Stimulated activated CD8-positive, alpha-beta memory T cell treated with anti-CD3 and anti-CD28 coated beads, Interleukin-2, amount 100 ng/mL, for 48 hours (primary cell): ENCODE results near the gene SLC25A33.

Source experiments
- DNase-seq, 2 donors: peaks; one replicate each; pipeline ENCODE4 v3.0.0-alpha.2; 2020; ENCODE audit warnings: low read depth in 2 of 2

SLC25A33 gene

DNA sequence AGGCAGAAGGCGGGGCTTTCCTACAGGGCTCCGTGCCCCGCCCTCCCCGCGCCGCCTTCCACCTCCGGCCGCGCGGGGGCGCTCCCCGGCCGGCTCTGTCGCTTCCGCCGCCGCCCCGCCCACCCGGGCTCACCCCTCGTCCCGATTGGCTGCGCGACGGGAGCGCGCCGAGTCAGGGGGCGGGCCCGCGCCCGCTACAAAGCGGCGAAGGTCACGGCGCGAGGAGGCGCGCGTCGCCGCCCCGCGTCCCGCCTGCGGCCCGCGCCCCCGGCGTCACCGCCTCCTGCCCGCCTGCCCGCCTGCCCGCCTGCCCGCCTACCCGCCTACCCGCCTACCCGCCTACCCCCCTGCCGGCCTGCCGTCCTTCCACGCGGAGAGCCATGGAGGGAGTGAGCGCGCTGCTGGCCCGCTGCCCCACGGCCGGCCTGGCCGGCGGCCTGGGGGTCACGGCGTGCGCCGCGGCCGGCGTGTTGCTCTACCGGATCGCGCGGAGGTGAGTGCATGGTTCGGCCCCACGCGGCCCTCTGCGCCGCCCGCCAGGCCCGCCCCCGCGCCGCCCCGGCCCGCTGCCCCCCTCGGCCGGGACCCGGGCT, 49.4 kb downstream of the SLC25A33 start, which contains the start of gene TMEM201:
Gene TMEM201 (plus strand): TSS at position 361 of the 593 bp plus-strand sequence. CDS start 20 bp downstream, at position 381.
- DNase-seq = peak; percentile 90 to 94

DNA sequence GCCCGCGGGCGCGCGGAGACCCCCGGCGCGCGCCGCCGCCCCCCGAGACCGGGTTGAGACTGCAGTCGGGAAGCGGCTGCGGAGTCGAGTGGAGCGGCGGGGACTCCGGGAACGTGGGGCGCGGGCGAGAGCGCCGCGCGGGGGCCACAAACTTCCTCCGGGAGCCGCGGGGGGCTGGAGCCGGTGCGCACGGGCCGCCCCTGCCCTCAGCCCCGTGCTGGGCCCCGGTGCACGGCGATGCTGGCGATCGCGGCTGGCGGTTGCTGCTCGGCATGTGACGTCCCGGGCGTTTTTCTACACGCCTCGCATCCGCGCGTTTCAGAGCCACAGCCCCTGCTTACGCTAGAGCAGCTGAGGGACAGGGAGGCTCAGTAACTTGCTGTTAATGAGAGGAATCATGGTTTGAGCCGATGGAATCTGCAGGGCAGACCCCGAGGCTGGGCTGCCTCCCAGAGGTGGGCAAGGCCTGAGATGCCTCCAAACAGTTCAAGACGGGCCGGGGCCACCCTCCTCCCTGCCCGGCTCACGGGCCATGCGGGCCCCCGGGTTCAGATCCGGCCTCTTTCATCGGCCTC, 50.0 kb downstream of the SLC25A33 start:
- DNase-seq = peak; percentile 20

DNA sequence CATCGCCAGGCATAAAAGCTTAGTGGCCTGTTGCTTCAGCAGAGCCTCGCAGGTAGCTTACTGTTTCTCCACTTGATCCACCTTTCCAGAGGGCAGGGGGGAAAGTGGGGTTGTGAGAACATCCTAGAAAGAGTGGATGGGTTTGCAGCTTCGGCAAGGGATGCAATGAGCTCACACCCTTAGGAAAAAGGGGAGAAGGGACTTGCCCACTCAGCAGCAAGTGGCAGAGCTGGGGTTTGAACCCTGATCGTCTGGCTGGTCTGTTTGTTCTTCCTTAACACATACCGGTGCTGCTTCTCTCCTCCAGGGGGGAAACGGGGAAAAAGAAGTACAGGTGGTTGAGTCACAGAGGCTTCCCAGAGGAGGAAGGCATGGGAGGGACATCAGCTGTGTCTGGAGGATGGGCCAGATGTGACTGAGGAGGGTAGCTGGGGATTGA, 50.5 kb downstream of the SLC25A33 start:
- DNase-seq = no peak

DNA sequence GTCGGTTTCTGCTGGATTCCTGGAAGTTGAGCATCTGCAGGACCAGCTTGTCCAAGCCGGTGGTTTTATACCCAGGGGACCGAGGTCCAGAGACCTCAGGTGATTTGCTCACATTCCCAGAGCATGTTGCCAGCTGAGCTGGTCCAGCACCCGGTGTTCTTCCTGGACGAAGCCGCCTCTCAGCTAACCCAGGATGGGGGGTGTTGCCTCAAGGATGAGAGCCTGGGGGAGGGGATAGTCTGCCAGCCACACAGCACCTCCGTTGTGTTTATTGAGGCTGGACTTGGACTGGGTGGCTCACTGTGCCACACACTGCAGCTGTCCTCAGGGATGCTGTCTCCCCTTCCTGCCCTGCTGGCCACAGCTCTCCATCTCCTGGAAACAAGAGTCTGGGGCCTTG, 50.9 kb downstream of the SLC25A33 start:
- no peak for DNase-seq

DNA sequence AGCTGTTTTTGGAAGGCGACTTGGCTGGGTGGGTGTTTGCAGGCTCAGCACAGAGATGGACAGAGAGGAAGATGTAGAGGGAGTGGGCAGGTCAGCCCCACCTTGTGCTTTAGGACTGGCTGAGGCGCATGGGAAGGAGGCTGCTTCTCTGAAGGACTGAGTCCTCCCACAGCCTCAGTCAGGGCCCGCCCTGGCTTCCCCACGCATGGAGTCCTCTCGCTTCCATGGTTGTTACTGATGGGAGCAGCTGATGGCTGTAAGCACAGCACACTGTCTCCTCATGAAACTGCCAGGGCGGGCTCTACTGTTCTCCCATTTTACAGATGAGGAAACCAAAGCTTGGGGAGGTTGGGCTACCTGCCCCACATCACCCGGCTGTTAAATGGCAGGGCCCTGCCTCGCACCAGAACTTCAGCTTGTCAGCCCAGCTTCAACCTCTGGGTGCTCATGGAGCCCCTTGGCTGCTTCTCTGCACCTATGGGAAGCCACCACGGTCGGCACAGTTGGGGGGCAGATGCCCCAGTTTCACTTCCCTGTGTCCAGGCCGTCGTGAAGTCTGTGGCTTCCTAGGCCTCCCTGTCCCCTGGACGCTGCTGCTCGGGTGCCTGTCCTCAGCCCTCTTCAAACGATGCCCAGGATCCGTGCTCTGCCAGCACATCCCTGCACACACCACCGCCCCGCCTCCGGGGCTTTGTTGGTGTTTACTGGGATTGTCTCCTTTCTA, 51.8 kb downstream of the SLC25A33 start:
- DNase-seq = no peak

DNA sequence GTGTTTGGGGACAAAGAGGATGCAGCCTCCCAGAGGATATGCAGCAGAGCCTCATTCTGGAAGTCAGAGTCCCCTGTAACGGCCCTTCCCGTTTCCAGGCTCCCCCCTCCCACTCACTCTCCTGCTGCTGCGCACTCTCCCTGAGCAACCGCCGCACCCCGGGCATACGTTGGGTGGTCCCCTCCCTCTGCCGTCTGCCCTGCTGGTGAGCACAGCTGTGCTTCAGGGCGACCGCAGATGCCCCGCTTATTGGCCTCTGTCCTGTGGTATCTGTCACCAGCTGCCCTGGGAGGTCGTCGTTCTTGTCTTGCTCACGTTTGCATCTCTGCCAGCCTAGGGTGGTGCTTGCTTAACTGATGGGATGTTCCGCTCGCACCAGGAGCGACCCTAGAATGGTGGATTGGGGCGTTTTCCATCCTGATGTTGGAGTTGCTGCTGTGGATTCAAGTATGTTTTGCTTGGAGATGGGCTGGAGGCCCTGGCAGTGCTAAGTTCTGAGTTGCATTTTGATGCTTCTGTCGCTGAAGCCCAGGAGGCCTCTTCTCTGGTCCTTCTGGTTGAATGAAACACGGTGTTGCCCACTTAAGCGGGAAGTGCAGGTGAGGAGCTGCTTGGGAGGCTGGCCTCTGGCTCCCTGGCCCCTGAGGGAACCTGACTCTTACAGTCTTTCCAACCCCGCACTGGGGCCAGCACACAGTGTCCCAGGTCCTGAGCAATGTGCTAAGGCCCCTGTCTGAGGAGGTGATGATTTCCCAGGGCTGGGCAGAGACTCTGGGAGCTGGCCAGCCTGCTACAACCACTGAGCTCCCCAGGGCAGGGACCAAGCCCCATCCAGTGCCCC, 52.6 kb downstream of the SLC25A33 start:
- DNase-seq = no peak

DNA sequence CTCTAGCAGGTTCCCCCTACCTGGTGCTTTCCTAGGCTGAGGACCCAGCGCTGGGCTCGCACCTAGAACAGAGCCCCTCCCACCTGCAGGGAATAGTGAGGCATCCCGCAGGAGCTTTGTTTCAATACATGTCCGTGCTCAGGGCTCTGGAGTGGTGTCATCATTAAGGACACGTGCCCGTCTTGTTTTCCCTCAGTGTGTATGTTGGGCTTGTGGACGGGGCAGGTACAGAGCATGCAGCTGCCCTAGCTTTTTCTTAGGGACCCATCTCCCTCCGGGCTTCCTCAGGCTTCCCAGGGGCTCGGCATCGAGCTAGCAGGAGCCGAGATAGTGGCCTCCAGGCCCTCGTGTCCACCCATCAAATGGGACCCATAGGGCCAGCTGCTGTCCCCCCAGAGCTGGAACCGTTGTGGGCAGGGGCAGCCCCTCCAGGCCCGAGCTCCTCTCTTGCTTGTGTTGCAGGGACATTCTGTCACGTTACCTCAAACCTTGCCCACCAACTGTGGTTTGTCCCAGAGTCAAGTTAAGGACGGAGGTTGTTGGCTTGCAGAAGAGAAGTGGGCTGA, 53.3 kb downstream of the SLC25A33 start:
- no peak for DNase-seq

DNA sequence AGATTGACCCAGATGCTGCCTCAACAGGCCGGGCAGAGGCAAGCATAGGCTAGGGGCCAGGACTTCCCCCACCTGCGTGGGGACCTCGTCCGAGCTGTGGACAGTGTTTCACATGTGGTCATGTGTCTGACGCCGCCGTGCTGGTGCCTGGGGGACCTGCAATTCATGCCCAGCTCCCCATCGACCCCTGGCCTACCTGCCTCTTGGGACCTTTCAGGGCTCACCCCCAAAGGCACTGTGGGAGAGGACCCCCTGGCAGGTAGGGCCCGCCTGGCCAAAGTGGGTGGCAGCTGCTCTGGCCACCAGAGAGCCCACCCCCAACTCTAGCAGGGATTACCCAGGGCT, 53.9 kb downstream of the SLC25A33 start:
- no peak for DNase-seq

DNA sequence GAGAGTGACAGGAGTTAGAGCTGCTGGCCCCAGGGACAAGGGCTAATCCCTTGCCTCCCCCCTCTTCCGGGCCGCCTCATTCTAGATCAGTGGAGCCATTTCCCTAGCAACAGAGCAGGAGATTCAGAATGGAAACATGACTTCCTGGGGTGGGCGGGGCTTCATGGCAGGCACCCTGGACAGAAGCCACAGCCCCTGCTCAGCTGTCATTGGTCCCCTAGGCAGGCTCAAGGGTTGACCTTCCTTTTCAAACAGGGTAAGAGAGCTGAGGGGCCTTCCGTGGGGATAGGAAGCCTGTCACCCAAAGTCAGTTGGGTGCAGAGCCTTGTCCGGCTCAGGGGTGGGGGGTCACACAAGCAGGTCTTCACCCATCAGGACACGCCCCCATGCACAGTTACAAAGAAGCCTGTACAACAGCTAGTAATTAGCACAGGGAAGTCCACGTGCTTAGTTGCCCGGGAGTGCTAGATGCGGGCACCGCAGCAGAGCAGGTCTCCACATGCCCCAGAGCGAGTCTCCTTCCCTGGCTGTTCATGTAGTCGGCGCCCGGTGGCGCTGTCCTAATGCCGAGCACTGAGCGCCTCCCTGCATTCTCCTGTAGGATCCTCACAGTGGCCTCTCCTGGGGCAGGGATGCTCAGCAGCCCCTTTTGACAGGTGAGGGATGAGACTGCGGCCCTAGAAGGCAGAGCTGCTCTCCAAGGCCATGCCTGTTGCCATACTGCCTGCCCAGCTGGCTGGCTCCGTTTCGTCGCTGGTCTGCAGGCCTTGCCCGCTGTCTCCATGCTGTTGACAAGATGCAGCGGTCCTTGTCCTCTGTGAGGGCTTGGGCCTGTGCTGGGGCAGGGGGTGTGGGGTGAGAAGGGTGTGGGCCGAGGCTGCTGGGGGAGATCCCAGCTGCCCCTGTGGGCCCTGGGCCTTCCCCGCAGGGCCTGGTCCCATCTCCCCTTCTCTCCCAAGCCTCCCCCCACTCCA, 54.5 kb downstream of the SLC25A33 start:
- peak; percentile 23 to 28 for DNase-seq

DNA sequence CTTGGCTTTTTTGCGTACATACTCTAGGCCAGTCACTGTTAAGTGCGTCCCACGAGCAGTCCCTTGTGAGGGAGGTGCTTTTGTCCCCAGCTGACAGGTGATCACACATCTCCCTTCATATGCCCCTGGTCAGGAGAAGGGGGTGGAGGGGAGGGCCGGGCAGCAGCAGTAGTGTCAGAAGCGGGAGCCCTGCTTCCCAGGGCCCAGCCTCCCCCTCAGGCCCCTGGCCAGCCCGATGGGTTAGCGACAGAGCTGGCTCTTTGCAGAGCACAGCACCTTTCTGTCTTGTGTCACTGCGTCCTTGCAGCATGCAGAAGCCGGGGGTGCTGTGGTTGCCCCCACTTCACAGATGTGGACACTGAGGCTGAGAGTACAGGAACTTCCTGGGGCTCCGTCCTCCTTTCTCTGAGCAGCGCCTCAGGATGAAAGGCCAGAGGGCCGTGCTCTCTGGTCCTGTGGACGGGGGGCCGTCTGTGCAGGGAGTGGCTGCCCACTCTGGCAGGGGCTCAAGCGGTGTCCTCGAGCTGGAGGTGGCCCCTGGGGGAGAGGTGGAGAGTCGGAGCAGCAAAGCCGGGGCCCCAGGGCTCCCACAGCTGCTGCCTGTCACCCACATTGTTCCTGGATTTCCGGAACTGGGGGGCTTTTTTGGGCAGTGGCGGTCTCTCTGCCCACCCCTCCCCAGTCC, 55.3 kb downstream of the SLC25A33 start:
- DNase-seq = no peak

DNA sequence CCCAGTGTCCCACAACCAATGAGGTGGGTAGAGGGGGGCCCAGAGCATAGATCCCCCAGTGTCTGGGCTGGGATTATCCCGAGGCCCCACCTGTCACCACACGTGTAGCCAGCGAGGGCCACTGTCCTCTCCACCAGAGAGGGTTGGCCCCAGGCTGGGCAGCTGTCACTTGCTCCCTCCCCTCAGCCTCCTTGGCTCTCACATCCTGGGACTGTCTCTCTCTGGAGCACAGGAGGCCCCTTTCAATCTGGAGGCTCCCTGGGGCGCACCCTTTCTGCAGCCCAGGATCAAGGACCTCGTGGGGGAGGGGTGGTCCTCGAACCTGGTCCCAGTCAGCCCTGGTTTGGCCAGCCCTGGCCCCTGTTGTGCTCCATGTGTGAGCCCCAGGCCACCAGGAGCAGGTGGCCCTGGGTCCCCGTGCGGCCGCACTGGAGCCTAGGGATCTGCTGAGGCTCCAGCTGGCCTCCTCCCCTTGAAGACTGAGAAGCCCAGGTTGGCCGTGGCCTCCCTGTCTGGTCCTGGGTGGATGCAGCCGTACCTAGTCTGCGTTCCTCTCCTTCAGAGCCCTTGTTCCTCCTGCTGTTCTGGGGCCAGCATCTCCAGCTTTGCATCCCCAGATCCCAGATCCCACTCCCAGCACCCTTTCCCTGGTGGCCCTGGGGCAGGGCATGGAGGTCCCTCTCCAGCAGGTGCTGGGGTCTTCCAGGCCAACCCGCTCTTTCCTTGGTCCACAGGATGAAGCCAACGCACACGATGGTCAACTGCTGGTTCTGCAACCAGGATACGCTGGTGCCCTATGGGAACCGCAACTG, 56.1 kb downstream of the SLC25A33 start:
- no peak for DNase-seq

DNA sequence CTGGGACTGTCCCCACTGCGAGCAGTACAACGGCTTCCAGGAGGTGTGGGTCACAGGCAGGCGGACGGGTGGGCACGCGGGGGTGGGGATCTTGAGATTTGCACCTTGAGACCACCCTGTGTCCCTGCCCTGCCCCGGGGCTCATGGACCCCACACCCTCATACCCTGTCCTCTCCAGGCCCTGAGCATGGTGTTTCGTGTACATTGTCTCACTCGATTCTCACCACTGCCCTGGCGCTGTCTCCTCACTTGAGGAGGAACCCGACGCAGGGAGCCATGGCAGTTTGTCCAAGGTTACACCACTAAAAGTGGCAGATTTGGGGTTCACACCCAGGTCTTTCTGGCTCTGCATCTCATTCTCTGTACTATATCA, 56.7 kb downstream of the SLC25A33 start:
- no peak for DNase-seq

DNA sequence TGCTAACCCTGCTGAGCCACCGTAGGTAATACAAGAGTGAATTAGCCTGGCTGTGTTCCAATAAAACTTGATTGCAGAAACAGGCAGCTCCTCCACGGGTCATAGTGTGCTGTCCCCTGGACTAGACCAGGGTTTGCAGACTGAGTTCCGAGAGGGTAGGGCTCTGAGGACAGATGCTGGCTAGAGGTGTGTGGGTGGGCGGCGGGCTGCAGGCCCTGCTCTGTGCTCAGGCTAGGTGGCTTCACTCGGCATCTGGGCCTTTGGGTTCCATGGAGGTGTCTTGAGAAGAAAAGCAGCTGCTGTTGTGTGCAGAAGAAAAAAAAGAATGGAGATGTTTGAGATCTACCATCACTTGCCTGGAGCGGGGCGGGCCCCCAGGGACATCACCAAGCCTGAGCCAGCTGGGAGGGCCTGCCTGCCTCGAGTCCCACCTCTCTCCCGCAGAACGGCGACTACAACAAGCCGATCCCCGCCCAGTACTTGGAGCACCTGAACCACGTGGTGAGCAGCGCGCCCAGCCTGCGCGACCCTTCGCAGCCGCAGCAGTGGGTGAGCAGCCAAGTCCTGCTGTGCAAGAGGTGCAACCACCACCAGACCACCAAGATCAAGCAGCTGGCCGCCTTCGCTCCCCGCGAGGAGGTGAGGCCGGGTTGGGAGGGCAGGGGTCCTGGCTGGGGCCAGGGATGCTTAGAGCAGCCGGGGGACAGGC, 57.3 kb downstream of the SLC25A33 start:
- DNase-seq = no peak

DNA sequence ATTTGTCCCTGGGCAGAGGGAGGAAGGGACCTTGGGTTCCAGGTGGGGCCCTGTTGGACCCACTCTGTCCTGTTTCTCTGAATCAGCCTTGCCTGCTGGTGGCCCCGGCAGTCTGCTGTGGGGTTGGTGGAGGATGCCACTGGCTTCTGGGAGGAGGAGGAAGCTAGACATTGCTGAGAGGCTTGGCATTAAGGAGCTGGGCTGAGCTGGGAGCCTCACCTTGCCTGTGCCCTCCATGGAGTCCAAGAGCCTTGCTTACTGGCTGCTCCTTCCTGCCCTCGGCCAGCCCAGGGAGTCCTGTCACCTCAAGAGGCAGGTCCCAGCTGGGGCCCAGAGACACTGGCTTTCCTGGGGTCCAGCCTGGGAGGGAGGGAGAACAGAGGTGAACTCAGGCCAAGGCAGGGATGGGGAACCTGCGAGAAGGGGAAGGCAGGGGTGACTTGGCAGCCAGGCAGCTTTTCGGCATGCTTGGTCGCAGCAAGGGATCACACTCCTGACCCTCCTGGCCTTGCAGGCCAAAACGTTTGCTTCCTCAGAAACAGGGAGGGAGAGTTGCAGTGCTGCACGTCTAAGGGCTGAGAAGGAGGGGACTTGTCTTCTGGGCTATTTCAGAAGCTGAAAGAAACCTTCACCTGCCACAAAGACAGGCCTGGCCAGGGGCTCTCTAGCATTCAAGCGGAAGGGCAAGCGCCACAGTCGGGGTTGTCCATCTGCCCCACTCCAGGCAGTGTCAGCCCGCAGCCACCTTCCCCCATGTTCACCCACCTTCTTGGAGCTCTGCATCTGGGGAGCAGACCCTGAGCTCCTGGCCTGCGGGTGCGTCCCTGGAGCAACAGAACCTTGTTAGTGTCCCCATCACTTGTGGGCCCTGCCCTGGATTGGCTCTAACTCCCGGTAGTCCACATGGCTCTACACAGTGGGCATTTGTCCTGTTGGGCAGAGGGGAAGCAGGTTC, 58.4 kb downstream of the SLC25A33 start:
- DNase-seq = no peak

DNA sequence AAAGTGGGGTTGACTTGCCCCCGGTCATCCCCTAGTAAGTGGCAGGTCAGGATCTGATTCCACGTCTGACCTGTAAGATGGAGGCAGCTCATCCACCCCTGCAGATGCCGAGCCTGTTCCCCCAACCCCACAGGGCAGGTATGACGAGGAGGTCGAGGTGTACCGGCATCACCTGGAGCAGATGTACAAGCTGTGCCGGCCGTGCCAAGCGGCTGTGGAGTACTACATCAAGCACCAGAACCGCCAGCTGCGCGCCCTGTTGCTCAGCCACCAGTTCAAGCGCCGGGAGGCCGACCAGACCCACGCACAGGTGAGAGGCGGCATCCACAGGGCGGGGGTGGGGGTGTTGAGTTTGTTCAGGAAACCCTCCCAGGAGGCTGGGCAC, 59.0 kb downstream of the SLC25A33 start:
- no peak for DNase-seq

DNA sequence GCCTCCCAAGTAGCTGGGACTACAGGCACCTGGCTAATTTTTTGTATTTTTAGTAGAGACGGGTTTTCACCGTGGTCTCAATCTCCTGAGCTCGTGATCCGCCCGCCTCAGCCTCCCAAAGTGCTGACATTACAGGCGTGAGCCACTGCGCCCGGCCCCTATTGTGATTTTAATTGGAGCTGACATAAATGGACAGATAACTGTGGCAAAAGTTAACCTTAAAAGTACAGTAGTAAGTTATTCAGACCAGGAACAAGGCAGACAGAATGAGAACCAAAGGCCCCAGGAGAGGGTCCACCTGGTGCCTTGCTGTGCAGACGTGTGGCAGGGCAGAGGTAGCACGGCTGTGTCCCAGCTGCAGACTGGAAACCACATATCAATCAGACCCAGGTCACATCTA, 60.5 kb downstream of the SLC25A33 start:
- no peak for DNase-seq
